Stomach (tissue), 4 donors: ENCODE measurements around the gene HNRNPA2B1.

Experiments used
- POLR2A ChIP-seq, 4 donors: fragments of 450-650 bp; IDR thresholded peaks; one replicate each; pipeline ENCODE4 v1.6.1; 2016; ENCODE audit warnings: antibody characterized with exemption in 4 of 4, control low read depth in 2 of 4, mild to moderate bottlenecking in 1 of 4, moderate library complexity in 1 of 4
- POLR2AphosphoS5 ChIP-seq, 3 donors: sonication (generic); formaldehyde crosslinking; IDR thresholded peaks; one replicate each; pipeline ENCODE4 v1.6.1; 2016; ENCODE audit warnings: antibody characterized with exemption in 3 of 3

DNA sequence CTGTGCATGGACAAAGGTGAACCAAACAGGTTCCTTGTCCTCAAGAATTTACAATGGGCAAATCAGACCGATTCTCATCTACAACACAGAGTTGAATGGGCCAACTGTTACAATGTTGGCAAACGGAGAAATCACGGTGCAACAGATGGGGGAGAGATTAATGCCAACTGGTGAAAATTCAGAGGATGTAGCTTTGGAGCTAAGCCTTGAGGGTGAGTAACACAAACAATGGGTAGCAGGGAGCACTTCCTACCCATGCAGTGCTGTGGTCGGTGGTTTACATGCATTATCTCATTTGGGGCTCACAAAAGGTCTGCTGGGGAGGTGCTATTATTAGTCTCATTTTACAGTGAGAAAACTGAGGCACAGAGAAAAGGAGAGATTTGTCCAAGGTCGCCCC is 49.5 kb downstream of the HNRNPA2B1 start:
- TF ChIP-seq POLR2A (IDR thresholded peaks at IDR 0.05) (no peak), POLR2AphosphoS5 (IDR thresholded peaks at IDR 0.05) (no peak)
